BE2C (cell line): ENCODE measurements around the gene PPP1R12B.
"Not testable (repeated sequence)": the region's sequence is repeated elsewhere in the genome, so short reads cannot be mapped to it uniquely, and the experiment has no call there.

Experiments used
- DNase-seq: peaks from one replicate; pipeline ENCODE4 v3.0.0-alpha.2; 2020
- H3K27me3 ChIP-seq: fragments of 250-450 bp; sonication (Bioruptor Pico); 2 replicates; pipeline ENCODE4 v1.5.1; 2020; ENCODE audit warnings: mild to moderate bottlenecking
- H3K36me3 ChIP-seq: fragments of 250-450 bp; sonication (Bioruptor Pico); 2 replicates; pipeline ENCODE4 v1.5.1; 2020; ENCODE audit warnings: mild to moderate bottlenecking
- H3K4me1 ChIP-seq: fragments of 250-450 bp; sonication (Bioruptor Pico); 2 replicates; pipeline ENCODE4 v1.5.1; 2020
- H3K4me3 ChIP-seq: 2 replicates; pipeline ENCODE4 v1.5.1; 2011; ENCODE audit warnings: low read depth, low read length
- H3K9me3 ChIP-seq: fragments of 250-450 bp; sonication (Bioruptor Pico); 2 replicates; pipeline ENCODE4 v1.5.1; 2020
- CTCF ChIP-seq: IDR thresholded peaks from 2 replicates; pipeline ENCODE4 v1.5.1; 2012; ENCODE audit warnings: mild to moderate bottlenecking, low read depth, low read length

PPP1R12B gene

GRCh38 chr1:202540014-202540413 is 191.5 kb downstream of the PPP1R12B start:
- Histone ChIP-seq H3K36me3 (no peaks in the 10 kb centered on the region), H3K27me3 (no peaks in the 10 kb centered on the region), H3K4me3 (no peak overlapping the region), H3K9me3 (no peaks in the 10 kb centered on the region), H3K4me1 (peaks cover 1% of the 10 kb centered on the region)
- TF ChIP-seq CTCF = no peak
- DNase-seq = no peak

DNA sequence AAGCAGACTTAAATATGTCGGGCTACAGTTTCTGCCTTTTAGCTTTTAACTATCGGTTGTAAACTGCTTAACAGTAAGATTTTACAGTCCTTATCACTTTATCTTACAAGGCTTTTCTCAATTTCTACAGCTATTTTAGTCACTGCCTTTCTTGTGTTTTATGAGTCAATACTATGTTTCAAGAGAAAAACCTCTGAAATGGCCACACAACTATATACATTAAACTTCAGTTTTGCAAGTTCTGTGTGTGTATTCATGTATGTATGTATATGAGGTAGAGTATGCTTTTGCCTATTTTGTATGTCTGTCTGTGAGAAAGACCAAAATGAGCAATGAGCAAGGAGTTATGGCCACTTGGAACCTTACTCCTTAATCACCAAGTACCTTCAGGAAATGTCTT is 191.9 kb downstream of the PPP1R12B start:
- Histone ChIP-seq H3K4me1 (peaks cover 6% of the 10 kb centered on the region), H3K4me3 (no peak overlapping the region), H3K36me3 (no peaks in the 10 kb centered on the region), H3K27me3 (no peaks in the 10 kb centered on the region), H3K9me3 (no peaks in the 10 kb centered on the region)
- no peak for DNase-seq
- no peak for TF ChIP-seq CTCF

DNA sequence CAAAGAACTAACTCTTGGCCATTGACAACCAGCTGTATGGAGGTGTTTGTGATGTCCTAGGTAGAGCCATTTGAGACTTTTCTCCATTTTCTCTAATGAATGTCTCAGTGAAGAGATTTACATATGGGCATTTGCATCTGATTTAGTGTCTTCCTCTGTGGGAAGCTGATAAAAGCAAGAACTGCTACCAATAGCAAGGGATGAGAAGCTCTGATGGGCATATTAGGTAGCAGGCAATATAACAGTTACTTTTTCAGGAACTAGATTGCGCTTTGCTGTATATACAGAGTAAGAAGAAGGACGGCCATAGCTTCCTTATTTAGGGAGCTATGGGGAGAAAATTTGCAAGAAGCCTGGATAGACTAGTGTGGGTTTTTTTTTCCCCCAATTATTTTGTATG is 192.4 kb downstream of the PPP1R12B start:
- not testable (repeated sequence) for DNase-seq, H3K4me3 ChIP-seq, H3K4me1 ChIP-seq, H3K9me3 ChIP-seq, H3K36me3 ChIP-seq, H3K27me3 ChIP-seq

GRCh38 chr1:202542415-202542814 is 193.9 kb downstream of the PPP1R12B start:
- H3K27me3 ChIP-seq, H3K4me3 ChIP-seq, H3K36me3 ChIP-seq, H3K9me3 ChIP-seq, DNase-seq: not testable (repeated sequence)
- H3K4me1 ChIP-seq = peaks cover 11% of the 10 kb centered on the region

DNA sequence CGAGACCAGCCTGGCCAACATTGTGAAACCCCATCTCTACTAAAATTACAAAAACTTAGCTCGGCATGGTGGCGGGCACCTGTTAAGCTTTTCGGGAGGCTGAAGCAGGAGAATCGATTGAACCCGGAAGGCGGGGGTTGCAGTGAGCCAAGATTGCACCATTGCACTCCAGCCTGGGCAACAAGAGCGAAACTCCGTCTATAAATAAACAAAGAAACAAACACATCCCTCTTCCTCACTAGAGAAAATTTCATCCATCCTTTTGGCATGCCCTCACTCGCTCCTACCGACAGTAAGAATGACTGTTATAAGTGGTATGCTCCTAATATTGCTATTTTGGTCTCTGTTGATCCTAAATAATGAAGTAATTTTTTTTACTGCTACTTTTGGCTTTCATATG is 195.0 kb downstream of the PPP1R12B start:
- H3K4me3 ChIP-seq, DNase-seq: not testable (repeated sequence)

DNA sequence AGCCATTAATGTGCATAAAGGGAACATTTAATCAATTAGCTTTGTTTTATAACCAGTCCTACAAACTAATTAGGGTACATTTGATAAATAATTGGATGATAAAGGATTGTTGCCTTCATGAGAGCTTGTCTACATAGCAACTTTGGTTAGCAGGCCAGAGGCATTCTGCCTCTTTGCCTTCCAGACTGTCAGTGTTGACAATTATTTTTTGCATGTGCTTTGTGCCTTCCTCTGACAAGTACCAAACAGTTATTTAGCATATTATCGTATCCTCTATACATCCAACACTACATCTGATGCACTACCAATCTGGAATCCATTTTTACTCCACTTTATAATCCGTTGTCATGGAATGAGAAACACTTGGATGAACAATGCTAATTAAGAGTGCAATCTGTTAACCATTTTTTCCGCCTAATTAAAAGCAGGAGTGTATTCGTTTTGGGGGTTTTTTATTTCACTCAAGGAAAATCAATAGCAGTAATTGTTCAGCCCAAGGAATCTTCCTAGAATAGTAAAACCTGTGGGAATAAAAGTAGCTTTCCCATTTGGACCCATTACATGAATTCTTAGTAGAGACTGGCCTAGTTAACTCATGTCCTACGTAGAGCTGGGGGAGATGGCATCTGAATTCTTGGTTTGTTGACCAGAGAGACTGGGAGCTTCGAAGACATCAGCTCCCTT is 196.4 kb downstream of the PPP1R12B start:
- not testable (repeated sequence) for H3K27me3 ChIP-seq, H3K4me3 ChIP-seq, H3K9me3 ChIP-seq, H3K36me3 ChIP-seq, DNase-seq
- peaks cover 11% of the 10 kb centered on the region for H3K4me1 ChIP-seq

More for the DNA sequence above, 195.0 kb downstream of the PPP1R12B start:
- H3K27me3 ChIP-seq, H3K36me3 ChIP-seq, H3K9me3 ChIP-seq: not testable (repeated sequence)
- peaks cover 11% of the 10 kb centered on the region for H3K4me1 ChIP-seq

DNA sequence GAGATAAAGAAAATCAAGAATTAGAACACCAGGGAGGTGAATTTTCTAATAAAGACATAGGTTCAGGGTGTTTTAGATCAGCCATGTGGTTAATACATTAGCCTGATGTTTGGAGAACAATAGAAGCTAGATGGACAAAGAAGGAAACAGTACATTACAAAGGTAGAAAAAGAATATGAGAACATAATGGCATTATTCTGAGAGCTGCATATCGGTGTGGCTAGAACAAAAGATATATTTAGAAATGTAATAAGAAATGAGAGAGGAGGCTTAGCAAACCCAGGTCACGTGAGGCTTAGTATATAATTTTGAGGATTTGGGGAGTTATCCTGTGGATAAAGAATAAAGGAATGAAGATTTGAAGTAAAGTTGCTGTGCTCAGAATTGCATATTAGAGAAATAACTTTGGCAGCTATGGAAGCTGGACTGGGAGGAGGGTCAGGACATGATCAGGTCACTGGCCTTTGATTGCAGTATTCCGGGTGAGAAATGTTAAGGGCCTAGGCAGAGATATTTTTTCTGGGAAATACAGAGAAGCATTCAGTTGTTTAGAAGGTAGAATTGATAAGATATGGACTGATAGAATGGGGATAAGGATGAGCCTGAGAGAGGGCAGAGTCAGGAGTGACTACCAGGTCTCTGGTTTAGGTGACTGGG is 197.3 kb downstream of the PPP1R12B start:
- not testable (repeated sequence) for H3K27me3 ChIP-seq, DNase-seq, H3K9me3 ChIP-seq, H3K4me3 ChIP-seq, H3K36me3 ChIP-seq
- peaks cover 11% of the 10 kb centered on the region for H3K4me1 ChIP-seq

- H3K9me3 ChIP-seq, DNase-seq, H3K4me3 ChIP-seq, H3K27me3 ChIP-seq, H3K36me3 ChIP-seq: not testable (repeated sequence)
- H3K4me1 ChIP-seq = peaks cover 12% of the 10 kb centered on the region
Observed at GRCh38 chr1:202546377-202546776, 197.9 kb downstream of the PPP1R12B start.

DNA sequence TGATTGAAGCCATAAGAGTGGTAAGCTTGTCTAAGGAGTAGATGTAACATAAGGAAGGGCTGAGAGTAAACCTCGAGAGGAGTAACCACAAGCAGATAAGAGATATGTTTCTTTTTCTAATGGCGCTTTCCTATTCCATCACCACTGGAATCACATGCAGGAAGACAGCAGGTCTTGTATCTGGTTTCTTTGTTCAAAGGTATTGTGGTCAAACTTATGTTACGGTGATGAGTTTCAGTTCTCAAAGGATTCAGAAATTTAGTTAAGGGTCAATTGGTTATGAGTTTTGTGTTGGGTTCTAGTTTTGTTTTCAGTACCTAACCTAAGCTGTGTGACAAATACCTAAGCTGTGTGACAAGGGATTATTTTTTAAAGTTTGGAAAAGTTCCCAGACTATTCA is 198.3 kb downstream of the PPP1R12B start:
- not testable (repeated sequence) for DNase-seq
- peaks cover 16% of the 10 kb centered on the region for H3K4me1 ChIP-seq

GRCh38 chr1:202547215-202547614 is 198.7 kb downstream of the PPP1R12B start:
- Histone ChIP-seq H3K4me3 (no peak overlapping the region), H3K9me3 (no peaks in the 10 kb centered on the region), H3K36me3 (no peaks in the 10 kb centered on the region), H3K4me1 (peaks cover 20% of the 10 kb centered on the region), H3K27me3 (no peaks in the 10 kb centered on the region)
- DNase-seq = no peak
- no peak for TF ChIP-seq CTCF

More for the DNA sequence above, 198.3 kb downstream of the PPP1R12B start:
- H3K36me3 ChIP-seq, H3K9me3 ChIP-seq, H3K27me3 ChIP-seq, H3K4me3 ChIP-seq: not testable (repeated sequence)

DNA sequence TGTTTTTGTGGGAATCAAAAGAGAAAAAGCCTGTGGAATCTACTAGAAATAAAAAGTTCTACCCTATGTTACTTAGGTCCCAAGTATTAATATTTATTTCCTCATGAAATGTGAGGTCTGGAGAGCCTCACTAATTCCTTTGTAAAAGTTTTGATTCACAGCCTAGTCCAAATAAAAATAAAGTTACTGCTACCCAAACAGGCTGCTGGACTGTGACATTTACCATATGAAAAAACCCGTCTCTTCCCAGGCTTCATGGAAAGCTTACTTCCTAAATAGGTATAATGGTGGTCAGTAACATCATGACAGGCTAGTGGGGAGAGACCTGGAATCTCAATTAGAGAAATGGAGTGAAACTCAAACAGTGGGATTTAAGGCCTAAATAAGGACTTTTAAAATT is 201.6 kb downstream of the PPP1R12B start:
- H3K4me1 ChIP-seq = peaks cover 32% of the 10 kb centered on the region
- DNase-seq, H3K36me3 ChIP-seq, H3K4me3 ChIP-seq, H3K27me3 ChIP-seq, H3K9me3 ChIP-seq: not testable (repeated sequence)
